NCI-H446 (cell line): ENCODE measurements around the gene OGFOD1.
"Not testable (repeated sequence)": the region's sequence is repeated elsewhere in the genome, so short reads cannot be mapped to it uniquely, and the experiment has no call there.

ENCODE experiments used
- DNase-seq, 2 experiments: peaks; one replicate each; lab custom pipeline; 2025; lab: John Stamatoyannopoulos, UW

OGFOD1 gene

DNA sequence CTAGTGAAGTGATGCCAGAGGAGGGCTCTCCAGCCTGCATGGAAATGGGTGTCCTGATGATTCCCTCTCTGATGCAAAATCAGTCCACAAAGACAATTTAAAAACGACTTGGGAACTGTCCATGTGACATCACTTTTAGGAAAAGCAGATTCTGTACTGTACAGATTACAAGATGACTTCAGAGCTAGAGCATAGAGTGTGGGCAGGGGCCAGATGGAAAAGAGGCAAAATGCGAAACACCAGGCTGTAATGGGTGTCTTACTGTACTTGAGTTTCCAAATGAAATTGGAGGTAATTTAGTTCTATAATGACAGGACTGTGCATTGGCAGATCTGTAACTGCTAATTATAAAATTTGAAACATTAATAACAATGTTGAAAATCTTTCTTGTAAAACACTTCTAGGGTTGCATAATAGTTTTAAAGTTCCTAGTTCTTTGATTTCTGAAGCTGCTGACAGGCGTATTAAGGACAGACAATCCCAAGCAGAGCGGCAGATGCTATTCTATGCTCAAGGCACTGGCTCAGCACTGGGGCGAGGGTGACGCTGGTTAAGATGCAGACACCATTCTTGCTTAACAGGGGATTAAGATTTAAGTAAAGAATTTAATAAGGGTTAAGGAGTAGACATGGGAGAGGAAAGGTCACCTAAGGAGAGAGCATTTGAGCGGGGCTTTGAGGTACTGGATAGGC lies 29.6 kb downstream of the OGFOD1 start:
- no peak for DNase-seq

- no peak for DNase-seq
Measured at GRCh38 chr16:56481468-56482122, 30.2 kb downstream of the OGFOD1 start.

- no peak for DNase-seq
Measured at GRCh38 chr16:56482683-56483236, 31.4 kb downstream of the OGFOD1 start.

- DNase-seq, result no peak
Measured at GRCh38 chr16:56483394-56483793, 32.0 kb downstream of the OGFOD1 start.

GRCh38 chr16:56488035-56488434 lies 36.7 kb downstream of the OGFOD1 start:
- DNase-seq, result no peak

DNA sequence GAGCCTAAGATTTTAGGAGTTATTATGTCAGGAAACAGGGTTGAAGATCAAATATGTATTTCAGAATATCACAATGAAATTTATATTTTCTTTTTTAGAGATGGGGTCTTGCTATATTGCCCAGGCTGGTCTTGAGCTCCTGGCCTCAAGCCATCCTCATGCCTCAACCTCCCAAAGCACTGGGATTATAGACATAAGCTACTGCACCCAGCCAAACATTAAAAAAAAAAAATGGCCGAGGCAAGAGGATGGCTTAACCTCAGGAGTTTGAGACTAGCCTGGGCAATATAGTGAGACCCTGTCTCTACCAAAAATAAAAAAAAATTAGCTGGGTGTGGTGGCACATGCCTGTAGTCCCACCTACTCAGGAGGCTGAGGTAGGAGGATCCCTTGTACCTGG lies 37.5 kb downstream of the OGFOD1 start:
- DNase-seq, result not testable (repeated sequence)

DNA sequence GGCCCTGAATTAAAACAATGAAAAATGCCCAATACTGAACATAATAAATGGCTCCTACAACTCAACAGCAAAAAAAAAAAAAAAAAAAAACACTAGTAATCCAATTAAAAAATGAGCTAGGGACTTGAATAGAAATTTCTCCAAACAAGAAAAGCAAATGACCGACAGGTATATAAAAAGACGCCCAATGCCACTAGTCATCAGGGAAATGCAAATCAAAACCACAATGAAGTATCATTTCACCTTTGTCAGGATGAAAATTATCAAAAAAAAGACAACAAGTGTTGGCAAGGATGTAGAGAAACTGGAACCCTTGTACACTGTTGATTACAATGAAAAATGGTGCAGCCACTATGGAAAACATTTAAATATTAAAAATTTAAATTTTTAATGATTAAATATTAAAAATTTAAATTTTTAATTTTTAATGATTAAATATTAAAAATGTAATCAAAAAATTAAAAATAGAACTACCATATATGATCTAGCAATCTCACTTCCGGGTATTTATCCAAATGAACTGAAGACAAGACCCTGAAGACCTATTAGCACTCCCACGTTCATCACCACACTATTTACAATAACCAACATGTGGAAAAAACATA lies 40.4 kb downstream of the OGFOD1 start:
- no peak for DNase-seq

GRCh38 chr16:56493126-56493525 lies 41.8 kb downstream of the OGFOD1 start:
- no peak for DNase-seq

GRCh38 chr16:56493815-56494214 lies 42.5 kb downstream of the OGFOD1 start:
- DNase-seq, result no peak

DNA sequence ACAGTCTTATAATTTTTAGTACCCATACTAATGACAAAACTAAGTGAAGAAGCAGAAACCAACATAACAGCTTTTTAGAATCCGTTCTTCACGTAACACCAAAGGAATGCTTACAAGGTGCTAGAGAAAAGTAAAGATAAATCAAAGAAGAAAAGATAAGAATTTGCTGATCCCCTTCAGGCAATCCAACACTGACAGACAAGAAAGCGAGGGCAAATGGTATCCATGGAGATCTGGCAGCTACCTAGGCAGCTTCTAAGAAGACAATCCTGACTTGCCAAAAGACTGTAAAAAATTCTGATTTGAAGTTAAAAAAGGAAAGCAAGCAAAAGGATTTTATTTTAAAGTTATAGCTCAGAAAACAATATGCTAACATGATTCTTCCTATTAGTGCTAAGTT lies 53.8 kb downstream of the OGFOD1 start:
- no peak for DNase-seq

DNA sequence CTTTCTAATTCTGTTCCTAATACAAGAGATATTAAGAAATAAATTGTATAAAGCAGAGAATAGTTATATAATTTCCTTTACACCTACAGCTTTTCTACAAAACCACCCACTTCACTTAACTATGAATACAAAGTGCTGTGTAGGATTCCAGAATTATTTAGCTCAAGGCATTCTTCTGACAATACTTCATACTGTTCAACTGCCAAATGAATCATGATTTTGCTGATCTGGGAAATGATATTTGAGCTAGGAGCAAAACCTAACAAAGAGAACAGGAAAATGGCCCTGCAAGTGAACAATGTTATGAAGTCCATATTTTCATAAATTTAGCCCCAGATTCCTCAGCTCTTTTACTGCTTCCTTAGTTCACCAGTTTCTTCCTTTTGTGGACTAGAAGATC lies 55.6 kb downstream of the OGFOD1 start:
- no peak for DNase-seq

DNA sequence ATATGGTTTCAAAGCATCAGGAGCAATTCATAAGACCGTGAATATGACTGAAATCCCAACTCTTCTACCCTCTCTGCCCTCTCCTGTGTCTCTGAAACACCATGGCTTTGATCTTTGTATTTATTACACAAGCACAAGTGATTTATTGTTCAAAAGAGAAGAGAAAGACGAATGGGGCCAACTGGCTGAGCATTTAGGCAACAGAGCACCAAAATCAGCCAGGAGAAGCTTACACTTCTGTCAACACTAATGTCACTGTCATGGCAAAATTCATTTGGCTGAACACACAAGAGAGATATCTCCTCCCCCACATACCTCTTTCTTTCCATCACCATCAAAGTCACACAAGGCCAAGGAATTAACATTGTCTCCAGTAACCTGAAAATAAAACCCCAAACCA lies 59.2 kb downstream of the OGFOD1 start:
- DNase-seq, result no peak

- DNase-seq, result no peak
Measured at GRCh38 chr16:56512025-56512424, 60.7 kb downstream of the OGFOD1 start.

- no peak for DNase-seq
Measured at GRCh38 chr16:56513091-56513490, 61.7 kb downstream of the OGFOD1 start.

- peak; percentile 15 to 44 for DNase-seq
Measured at GRCh38 chr16:56513972-56514371, 62.6 kb downstream of the OGFOD1 start.

DNA sequence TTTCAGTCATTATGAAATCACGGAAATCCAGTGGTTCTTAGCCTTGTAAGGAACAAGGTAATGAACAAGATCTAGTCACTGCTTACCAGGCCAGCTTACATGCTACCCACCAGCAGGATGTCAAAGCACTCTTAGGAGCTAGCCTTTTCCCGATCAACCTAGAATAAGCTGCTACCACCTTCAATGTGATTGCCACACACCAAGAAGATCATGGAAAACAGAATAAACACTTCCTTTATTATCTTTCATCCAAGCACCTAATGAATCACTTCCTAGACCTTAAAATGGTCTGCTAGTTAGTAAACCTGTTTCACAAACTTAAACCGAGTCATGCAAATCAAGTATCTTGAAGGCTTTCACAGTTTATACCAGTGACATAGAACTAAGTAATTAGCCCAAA lies 63.5 kb downstream of the OGFOD1 start:
- no peak for DNase-seq

- DNase-seq, result no peak
Measured at GRCh38 chr16:56515665-56516064, 64.3 kb downstream of the OGFOD1 start.

- DNase-seq, result no peak
Measured at GRCh38 chr16:56517206-56517605, 65.9 kb downstream of the OGFOD1 start.

GRCh38 chr16:56518425-56518824 lies 67.1 kb downstream of the OGFOD1 start:
- no peak for DNase-seq

DNA sequence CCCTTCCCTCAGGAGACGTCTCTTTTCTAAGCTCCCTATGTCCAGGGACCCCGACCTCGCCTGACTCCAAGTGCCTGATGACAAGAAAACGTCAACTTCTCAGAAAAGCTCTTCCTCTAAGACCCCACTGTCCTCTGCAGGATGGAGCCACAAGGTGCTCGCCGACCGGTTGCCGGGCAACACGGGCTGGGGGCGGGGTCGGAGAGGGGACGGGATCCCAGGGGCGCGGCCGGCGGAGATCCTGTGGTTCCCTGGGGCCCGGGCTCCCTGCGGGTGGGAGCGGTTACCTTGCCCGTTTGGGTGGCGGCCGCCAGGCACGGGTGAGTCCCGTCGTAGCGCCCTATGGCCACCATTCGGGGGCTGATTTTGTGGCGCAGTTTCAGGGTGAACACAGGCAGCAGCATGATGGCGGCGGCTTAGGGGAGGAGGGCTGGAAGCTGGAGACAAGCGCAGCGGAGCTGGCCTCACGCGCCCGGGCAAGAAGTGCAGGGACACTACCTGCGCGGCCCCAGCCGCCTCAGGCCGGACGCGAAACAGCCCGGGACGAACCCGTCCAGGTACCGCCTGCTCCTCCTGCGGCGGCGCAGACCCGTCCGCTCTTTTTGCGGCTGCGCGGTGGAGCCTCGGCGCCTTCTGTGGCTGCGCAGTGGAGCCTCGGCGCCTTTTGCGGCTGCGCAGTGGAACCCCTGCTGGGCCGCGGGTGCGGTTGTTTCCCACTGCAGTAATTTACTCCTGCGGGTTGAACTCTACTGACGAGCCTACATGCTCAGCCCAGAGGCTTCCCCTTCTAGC lies 68.3 kb downstream of the OGFOD1 start, which contains the start of gene BBS2:
BBS2 (minus strand) TSS at position 566 of the 792 bp plus-strand sequence; CDS start at position 404, 162 bp downstream.
- peak; percentile 5 to 71 for DNase-seq

DNA sequence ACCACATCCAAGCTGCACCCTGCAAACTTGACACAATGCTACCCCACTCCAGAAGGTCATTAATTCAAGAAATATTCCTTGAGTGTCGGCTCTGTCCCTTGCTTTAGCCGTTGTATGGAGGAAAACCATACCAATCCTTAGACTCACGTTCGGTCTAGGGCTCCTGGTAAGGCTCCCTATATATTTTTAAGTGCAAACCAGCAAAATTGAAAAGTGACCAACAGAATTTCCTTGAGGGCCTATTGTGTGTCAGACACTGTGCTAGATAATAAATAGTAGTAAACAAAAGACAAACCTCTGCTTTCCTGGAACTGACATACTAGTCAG lies 68.9 kb downstream of the OGFOD1 start:
- no peak for DNase-seq

- no peak for DNase-seq
Measured at GRCh38 chr16:56525236-56525635, 73.9 kb downstream of the OGFOD1 start.
